Right atrium auricular region (tissue), 2 donors: ENCODE results near the gene FGFR2. TPM values are rescaled to one million over a fixed set of nuclear protein-coding genes. Genes with fewer than 3 reads are reported as not detected.

ENCODE experiments used
- DNase-seq: peaks from one replicate; pipeline ENCODE4 v3.0.0-alpha.2; 2019; ENCODE audit warnings: low spot score
- H3K27ac ChIP-seq, 2 donors: fragments of 200-600 bp; sonication (generic); 1 replicate in 1 of 2; 2 replicates in 1 of 2; pipeline ENCODE4 v1.5.1; 2016 to 2019
- H3K27me3 ChIP-seq, 2 donors: fragments of 200-600 bp; sonication (generic); one replicate each; pipeline versions ENCODE4 v1.5.1 to v1.6.0; 2017 to 2019
- H3K36me3 ChIP-seq: fragments of 200-600 bp; sonication (generic); one replicate; pipeline ENCODE4 v1.5.1; 2016
- H3K4me1 ChIP-seq, 2 donors: fragments of 200-600 bp; sonication (generic); one replicate each; pipeline versions ENCODE4 v1.5.1 to v1.6.0; 2017 to 2019
- H3K4me3 ChIP-seq, 2 donors: fragments of 200-600 bp; sonication (generic); 1 replicate in 1 of 2; 2 replicates in 1 of 2; pipeline ENCODE4 v1.5.1; 2017 to 2019; ENCODE audit warnings: mild to moderate bottlenecking in 1 of 2, moderate library complexity in 1 of 2
- H3K9me3 ChIP-seq, 2 donors: fragments of 200-600 bp; sonication (generic); one replicate each; pipeline ENCODE4 v1.5.1; 2019
- CTCF ChIP-seq, 2 donors: fragments of 200-600 bp; sonication (generic); IDR thresholded peaks; one replicate each; pipeline ENCODE4 v1.5.1; 2019; ENCODE audit warnings: antibody characterized with exemption in 2 of 2
- total RNA-seq, 2 donors: library from RNA; depleted of rRNA; stranded (reverse); fragments of >200 nt; gene quantifications; one replicate each; pipeline ENCODE4 v1.1.0, GENCODE V29; 2016

Gene FGFR2
- total RNA-seq, 2 donors from 2014 or later: 2.8 to 19.0 TPM

- H3K36me3 ChIP-seq: no peaks in the 10 kb centered on the region
- H3K27ac ChIP-seq: no peak overlapping the region
- H3K4me3 ChIP-seq: no peak overlapping the region
- no peaks in the 10 kb centered on the region for H3K4me1 ChIP-seq
- H3K9me3 ChIP-seq: no peaks in the 10 kb centered on the region
- no peaks in the 10 kb centered on the region for H3K27me3 ChIP-seq
- no peak for TF ChIP-seq CTCF (IDR thresholded peaks at IDR 0.05)
- DNase-seq: no peak
These were observed 62.9 kb downstream of the FGFR2 start for GRCh38 chr10:121535381-121535780.

GRCh38 chr10:121532292-121532864 is 65.9 kb downstream of the FGFR2 start:
- Histone ChIP-seq H3K27ac (no peak overlapping the region), H3K4me1 (no peaks in the 10 kb centered on the region), H3K4me3 (no peak overlapping the region), H3K36me3 (no peaks in the 10 kb centered on the region), H3K27me3 (no peaks in the 10 kb centered on the region), H3K9me3 (no peaks in the 10 kb centered on the region)
- TF ChIP-seq CTCF (IDR thresholded peaks at IDR 0.05): no peak
- DNase-seq: no peak

- Histone ChIP-seq H3K4me3 (no peak overlapping the region), H3K9me3 (no peaks in the 10 kb centered on the region), H3K36me3 (no peaks in the 10 kb centered on the region), H3K27me3 (no peaks in the 10 kb centered on the region), H3K4me1 (no peaks in the 10 kb centered on the region), H3K27ac (no peak overlapping the region)
- DNase-seq: no peak
- no peak for TF ChIP-seq CTCF (IDR thresholded peaks at IDR 0.05)
These were observed 66.4 kb downstream of the FGFR2 start for GRCh38 chr10:121531830-121532178.

GRCh38 chr10:121531076-121531829 is 67.0 kb downstream of the FGFR2 start:
- no peaks in the 10 kb centered on the region for H3K36me3 ChIP-seq
- H3K4me3 ChIP-seq: no peak overlapping the region
- DNase-seq: no peak
- H3K9me3 ChIP-seq: no peaks in the 10 kb centered on the region
- H3K4me1 ChIP-seq: no peaks in the 10 kb centered on the region
- H3K27me3 ChIP-seq: no peaks in the 10 kb centered on the region
- H3K27ac ChIP-seq: no peak overlapping the region
- TF ChIP-seq CTCF (IDR thresholded peaks at IDR 0.05): no peak

- Histone ChIP-seq H3K27me3 (no peaks in the 10 kb centered on the region), H3K27ac (no peak overlapping the region)
These were observed 67.7 kb downstream of the FGFR2 start for GRCh38 chr10:121530481-121531075.

More at GRCh38 chr10:121530481-121531075, 67.7 kb downstream of the FGFR2 start:
- Histone ChIP-seq H3K4me1 (no peaks in the 10 kb centered on the region), H3K36me3 (no peaks in the 10 kb centered on the region), H3K9me3 (no peaks in the 10 kb centered on the region), H3K4me3 (no peak overlapping the region)
- no peak for TF ChIP-seq CTCF (IDR thresholded peaks at IDR 0.05)
- no peak for DNase-seq
